Adrenal gland (tissue), 5 donors: ENCODE results near the gene PRR15.

Experiments used
- CTCF ChIP-seq, 6 experiments: fragments of 450-650 bp in 4 of 6; fragments of 200-600 bp in 2 of 6; sonication (generic) in 1 of 6; IDR thresholded peaks; 1 replicate in 5 of 6; 2 replicates in 1 of 6; pipeline versions ENCODE4 v1.5.1 to v1.8.0; 2016 to 2021; ENCODE audit warnings: antibody characterized with exemption in 6 of 6, mild to moderate bottlenecking in 2 of 6, moderate library complexity in 1 of 6
- POLR2A ChIP-seq, 2 donors: fragments of 450-650 bp; IDR thresholded peaks; one replicate each; pipeline ENCODE4 v1.6.1; 2017; ENCODE audit warnings: antibody characterized with exemption in 2 of 2, mild to moderate bottlenecking in 2 of 2, moderate library complexity in 1 of 2
- donor health status: DM: no; HTN: no; CAD: no.

- TF ChIP-seq POLR2A (IDR thresholded peaks at IDR 0.05) (no peak), CTCF (IDR thresholded peaks at IDR 0.05) (no peak)
Measured at GRCh38 chr7:29556405-29557195, 7.0 kb upstream of the PRR15 start.
